GM11168 (cell line): ENCODE data around the gene RAB3IL1.

ENCODE experiments used
- in situ Hi-C: fragments of 300-500 bp; cut with MboI; formaldehyde crosslinking; loops from one replicate; pipeline ENCODE4 v1.12.0; 2022; ENCODE audit warnings: low sequenced_read_pairs; ENCODE audit not compliant: unreplicated experiment

Gene RAB3IL1

DNA sequence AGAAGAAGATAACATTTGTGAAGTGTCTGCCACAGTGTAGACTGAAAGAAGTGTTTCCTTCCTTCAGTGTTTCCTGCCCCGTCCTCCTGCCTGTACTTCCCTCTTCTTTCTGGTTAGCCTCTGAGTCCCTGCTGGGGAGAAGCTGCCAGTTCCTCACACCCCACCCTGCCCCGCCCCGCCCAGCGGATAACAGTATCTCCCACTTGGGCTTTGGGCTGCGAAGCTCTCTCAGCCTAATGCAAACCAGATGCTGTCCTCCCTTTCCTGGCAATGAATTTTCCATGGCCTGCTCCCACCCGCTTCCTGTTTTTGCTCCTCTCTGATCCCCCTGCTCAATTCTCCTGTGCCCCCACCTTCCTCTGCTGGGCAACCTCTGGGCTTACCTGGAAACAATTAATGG is 5.2 kb upstream of the RAB3IL1 start:
- in situ Hi-C loops, result no loop called here

DNA sequence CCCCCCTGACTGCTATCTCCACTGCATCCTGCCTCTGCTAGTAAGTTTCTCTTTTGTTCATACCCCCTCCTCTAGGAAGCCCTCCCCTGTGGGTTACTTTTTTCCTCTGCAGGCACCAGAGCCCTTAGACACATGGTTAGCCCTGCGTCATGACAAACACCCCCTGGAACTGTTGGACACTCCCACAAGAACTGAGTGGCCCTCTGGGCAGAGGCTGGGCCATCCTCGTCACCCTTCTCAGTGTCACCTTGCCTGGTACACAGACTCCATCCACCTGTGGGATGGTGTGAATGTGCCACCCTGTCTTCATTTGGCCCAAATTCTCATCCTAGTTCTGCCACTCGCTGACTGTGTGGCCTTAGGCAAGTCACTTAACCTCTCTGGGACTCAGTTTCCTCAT is 4.1 kb upstream of the RAB3IL1 start:
- in situ Hi-C loops, result no loop called here

DNA sequence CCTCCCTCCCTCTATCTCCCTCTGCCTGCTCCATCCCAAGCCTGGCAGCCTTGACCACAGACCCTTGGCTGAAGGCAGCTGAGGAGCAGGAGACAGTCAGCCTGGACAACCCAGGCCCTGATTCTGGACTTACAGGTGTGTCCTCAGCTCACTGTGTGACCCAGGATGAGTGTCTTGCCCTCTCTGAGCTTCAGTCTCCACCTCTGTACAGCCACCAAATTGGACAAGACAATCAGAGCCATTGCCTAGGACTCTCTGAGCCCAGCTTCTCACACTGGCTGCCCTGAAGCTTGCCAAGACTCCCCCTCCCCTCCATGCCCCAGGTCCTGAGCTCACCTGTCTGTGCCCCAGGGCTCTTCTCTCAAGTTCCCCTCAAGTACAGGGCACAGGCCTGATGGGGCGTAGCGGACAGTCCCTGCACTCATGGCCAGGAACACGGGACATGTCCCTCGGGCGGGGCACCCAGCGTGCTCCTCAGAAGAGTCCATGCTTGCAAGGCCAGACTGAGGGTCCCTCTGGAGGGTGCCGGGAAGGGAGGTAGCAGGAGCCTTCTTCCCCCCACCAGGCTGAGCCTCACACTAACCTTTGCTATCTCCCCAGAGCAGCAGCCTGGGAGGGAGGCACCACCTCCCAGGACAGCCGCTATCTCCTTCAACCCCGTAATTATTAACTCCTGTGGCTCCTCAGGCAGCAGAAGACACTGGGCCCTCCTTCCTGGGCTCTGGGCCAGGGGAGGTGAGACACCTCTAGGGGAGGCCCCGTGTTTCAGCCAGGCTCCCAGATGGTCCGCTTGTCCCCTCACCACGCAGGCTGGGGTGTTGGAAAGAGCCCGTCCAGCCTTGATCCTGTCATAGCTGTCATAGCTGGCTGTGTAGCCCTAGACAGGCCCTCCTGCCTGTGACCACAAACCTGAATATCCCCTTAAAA is 2.6 kb upstream of the RAB3IL1 start:
- in situ Hi-C loops, result no loop called here

GRCh38 chr11:61918938-61919704 is 1.8 kb upstream of the RAB3IL1 start:
- in situ Hi-C loops, result no loop called here

- in situ Hi-C loops, result no loop called here
Observed at GRCh38 chr11:61918251-61918937, 1.0 kb upstream of the RAB3IL1 start.

DNA sequence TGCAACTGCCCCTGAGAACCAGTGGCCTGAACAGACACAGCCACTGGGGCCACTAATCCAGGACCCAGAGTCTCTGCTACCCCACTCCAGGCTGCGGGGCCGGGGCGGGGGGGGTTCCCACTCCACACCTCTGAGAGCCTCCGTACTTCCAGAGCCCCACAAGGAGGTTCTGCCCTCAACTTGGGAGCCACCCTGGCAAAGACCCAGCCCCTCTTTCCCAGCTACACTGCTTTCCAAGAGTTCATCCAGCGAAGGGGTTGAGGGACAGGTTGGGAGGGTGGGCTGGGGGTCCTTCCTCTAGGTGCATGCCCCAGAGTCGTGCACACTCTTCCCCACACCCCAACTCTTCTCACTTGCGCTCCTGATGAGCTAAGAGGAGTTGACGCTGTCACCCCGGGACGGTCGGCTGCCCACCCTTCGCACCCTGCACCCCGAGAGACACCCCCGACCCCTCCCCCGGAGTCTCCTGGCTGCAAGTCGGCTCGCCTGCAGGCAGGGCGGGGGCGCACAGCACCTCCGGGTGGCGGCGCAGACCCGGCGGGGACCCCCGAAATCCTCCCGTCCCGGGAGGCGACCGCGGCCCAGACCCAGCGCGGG is 531 bp downstream of the RAB3IL1 start:
- in situ Hi-C loops, result no loop called here

DNA sequence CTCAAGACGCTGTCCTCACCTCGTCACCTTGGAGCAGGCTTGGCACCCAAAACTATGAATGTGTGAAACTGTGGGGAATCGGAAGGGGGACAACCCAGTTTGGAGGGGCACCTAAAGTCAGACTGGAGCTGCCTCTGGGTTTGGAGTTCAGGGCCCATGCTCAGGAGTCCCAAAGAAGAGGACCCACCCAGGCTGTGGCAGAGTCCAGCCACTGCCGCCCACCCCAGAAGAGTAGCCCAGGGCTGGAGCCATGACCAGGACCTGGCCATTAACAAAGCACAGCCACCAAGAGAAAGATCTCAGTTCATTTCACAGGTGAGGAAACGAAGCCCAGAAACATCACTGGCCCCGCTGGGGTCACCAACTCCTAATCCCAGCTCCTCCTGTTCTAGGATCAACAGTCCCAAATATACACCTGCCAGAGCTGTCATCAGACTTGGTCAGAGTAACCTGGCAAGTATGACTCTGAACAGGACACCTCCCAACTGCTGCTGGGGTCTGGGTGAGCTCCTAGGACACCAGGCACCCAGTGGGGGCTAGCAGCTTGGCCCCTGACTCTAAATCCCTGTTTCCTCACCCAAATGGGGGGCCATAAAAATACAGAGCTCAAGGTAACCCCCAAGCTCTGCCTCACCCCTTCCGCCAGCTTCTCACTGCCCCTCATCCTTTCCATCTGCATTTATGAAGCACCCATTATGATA is 2.7 kb downstream of the RAB3IL1 start:
- in situ Hi-C loops, result no loop called here

GRCh38 chr11:61913699-61914395 is 3.5 kb downstream of the RAB3IL1 start:
- in situ Hi-C loops, result no loop called here

GRCh38 chr11:61912991-61913698 is 4.2 kb downstream of the RAB3IL1 start:
- in situ Hi-C loops, result no loop called here

GRCh38 chr11:61912530-61912898 is 4.9 kb downstream of the RAB3IL1 start:
- in situ Hi-C loops, result no loop called here

DNA sequence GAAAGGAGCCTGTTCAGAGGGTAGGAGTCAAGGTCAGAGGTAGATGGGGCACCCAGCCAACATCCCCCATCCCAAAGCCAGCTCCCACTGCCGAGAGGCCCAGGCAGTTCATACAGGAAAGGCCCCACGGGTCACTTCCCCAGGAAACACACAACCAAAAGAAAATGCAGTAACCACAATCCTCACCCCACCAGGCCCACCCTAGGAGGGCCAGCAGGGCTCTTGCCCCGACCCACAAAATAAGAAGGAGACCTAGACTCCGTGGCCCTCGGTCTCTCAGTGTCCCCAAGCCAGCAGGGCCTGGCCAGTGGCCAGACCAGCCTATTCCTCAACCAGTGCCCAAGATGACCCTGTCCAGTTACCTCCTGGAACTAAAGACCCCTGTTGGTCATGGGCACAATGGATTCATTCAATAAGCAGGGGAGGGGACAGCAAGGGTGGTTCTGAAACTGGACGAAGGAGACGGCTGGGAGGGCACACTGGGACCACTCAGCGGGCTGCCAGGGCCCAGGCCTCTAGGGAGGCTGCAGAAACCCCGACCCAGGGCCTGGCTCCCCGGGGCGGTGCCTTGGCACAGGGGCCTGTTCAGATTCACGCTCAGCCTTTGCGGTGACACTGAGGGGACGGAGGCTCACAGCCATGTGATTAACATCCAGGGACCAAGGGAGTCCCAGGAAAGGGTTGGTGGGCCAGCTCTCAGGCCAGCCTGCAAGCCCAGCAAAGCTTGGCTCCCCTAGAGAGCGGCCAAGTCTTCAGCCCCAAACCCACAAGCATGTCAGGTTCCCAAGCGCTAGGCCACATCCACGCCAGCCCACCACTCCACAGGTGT is 5.5 kb downstream of the RAB3IL1 start:
- in situ Hi-C loops, result no loop called here

GRCh38 chr11:61911128-61911700 is 6.2 kb downstream of the RAB3IL1 start:
- in situ Hi-C loops, result no loop called here

- in situ Hi-C loops, result no loop called here
Observed at GRCh38 chr11:61910187-61911127, 6.9 kb downstream of the RAB3IL1 start.

- in situ Hi-C loops, result no loop called here
Observed at GRCh38 chr11:61908730-61909316, 8.5 kb downstream of the RAB3IL1 start.

GRCh38 chr11:61907871-61908729 is 9.3 kb downstream of the RAB3IL1 start:
- in situ Hi-C loops, result no loop called here
